Neural cell (in vitro differentiated cells): ENCODE data around the gene TTK. TPM values are rescaled to one million over a fixed set of nuclear protein-coding genes. Genes with fewer than 3 reads are reported as not detected.

Source experiments
- H2AFZ ChIP-seq: fragments of 200-600, 300-800 bp; sonication (generic), shearing (Covaris generic); 2 replicates; pipeline ENCODE4 v1.6.0; 2014; ENCODE audit warnings: low read depth, mild to moderate bottlenecking, antibody characterized with exemption, low read length, moderate library complexity
- H3F3A ChIP-seq: fragments of 200-600 bp; shearing (Covaris generic); 2 replicates; pipeline ENCODE4 v1.6.1; 2016; ENCODE audit warnings: mild to moderate bottlenecking, moderate library complexity, mixed read lengths, antibody characterized with exemption, low read length; ENCODE audit not compliant: insufficient read depth, poor library complexity, severe bottlenecking
- H3K27ac ChIP-seq: fragments of 200-600, 300-800 bp; sonication (generic), shearing (Covaris generic); 2 replicates; pipeline ENCODE4 v1.5.1; 2014; ENCODE audit warnings: mild to moderate bottlenecking, low read length, moderate library complexity
- H3K27me3 ChIP-seq: fragments of 300-800, 200-600 bp; sonication (generic), shearing (Covaris generic); 2 replicates; pipeline ENCODE4 v1.6.0; 2014; ENCODE audit warnings: mild to moderate bottlenecking, low read depth, low read length, moderate library complexity; ENCODE audit not compliant: insufficient read depth
- H3K36me3 ChIP-seq: fragments of 300-800, 200-600 bp; sonication (generic), shearing (Covaris generic); 2 replicates; pipeline ENCODE4 v1.5.1; 2014; ENCODE audit warnings: mild to moderate bottlenecking, antibody characterized with exemption, low read length, moderate library complexity; ENCODE audit not compliant: insufficient read depth
- H3K4me2 ChIP-seq: fragments of 300-800, 200-600 bp; sonication (generic), shearing (Covaris generic); 2 replicates; pipeline ENCODE4 v1.6.0; 2014; ENCODE audit warnings: mild to moderate bottlenecking, low read length
- H3K4me3 ChIP-seq: fragments of 300-800, 200-600 bp; sonication (generic), shearing (Covaris generic); 2 replicates; pipeline ENCODE4 v1.5.1; 2014; ENCODE audit warnings: mild to moderate bottlenecking, low read length, moderate library complexity
- H3K79me2 ChIP-seq: fragments of 200-600 bp; shearing (Covaris generic); replicated peaks from 2 replicates; pipeline ENCODE4 v1.6.0; 2014; ENCODE audit warnings: mild to moderate bottlenecking, low read length, moderate library complexity; ENCODE audit not compliant: insufficient read depth
- H3K9ac ChIP-seq: fragments of 300-800, 200-600 bp; sonication (generic), shearing (Covaris generic); 2 replicates; pipeline ENCODE4 v1.6.1; 2016; ENCODE audit warnings: mild to moderate bottlenecking, low read length, mixed read lengths
- H3K9me2 ChIP-seq: fragments of 200-600 bp; shearing (Covaris generic); 2 replicates; pipeline ENCODE4 v1.6.1; 2016; ENCODE audit warnings: mild to moderate bottlenecking, low read length, mixed read lengths; ENCODE audit not compliant: insufficient read depth
- H3K9me3 ChIP-seq: fragments of 200-600, 300-800 bp; sonication (generic), shearing (Covaris generic); 2 replicates; pipeline ENCODE4 v1.6.1; 2016; ENCODE audit warnings: mild to moderate bottlenecking, mixed run types, low read length, moderate library complexity, mixed read lengths
- H4K20me1 ChIP-seq: fragments of 200-600 bp; shearing (Covaris generic); 2 replicates; pipeline ENCODE4 v1.6.1; 2016; ENCODE audit warnings: mild to moderate bottlenecking, mixed run types; ENCODE audit not compliant: insufficient read depth
- EP300 ChIP-seq: fragments of 450-650 bp; conservative IDR thresholded peaks from 2 replicates; pipeline ENCODE4 v1.6.1; 2014; ENCODE audit warnings: antibody characterized with exemption, mild to moderate bottlenecking, moderate library complexity; ENCODE audit not compliant: poor library complexity, severe bottlenecking
- EZH2 ChIP-seq: fragments of 200-600, 300-800 bp; shearing (Covaris generic), sonication (generic); IDR thresholded peaks from 2 replicates; pipeline ENCODE4 v1.6.1; 2014; ENCODE audit warnings: antibody characterized with exemption, low read length, borderline replicate concordance, mild to moderate bottlenecking; ENCODE audit not compliant: insufficient read depth, poor library complexity, severe bottlenecking
- MXI1 ChIP-seq: fragments of 450-650 bp; conservative IDR thresholded peaks from 2 replicates; pipeline ENCODE4 v1.6.1; 2014; ENCODE audit warnings: antibody characterized with exemption, mild to moderate bottlenecking; ENCODE audit not compliant: poor library complexity, severe bottlenecking
- POLR2AphosphoS5 ChIP-seq: IDR thresholded peaks from 2 replicates; pipeline ENCODE4 v1.6.1; 2012
- RAD21 ChIP-seq: fragments of 450-650 bp; conservative IDR thresholded peaks from 2 replicates; pipeline ENCODE4 v1.6.1; 2014; ENCODE audit warnings: antibody characterized with exemption, mild to moderate bottlenecking, moderate library complexity
- REST ChIP-seq: IDR thresholded peaks from 2 replicates; pipeline ENCODE4 v1.6.1; 2012; ENCODE audit warnings: borderline replicate concordance
- SMC3 ChIP-seq: fragments of 450-650 bp; conservative IDR thresholded peaks from 2 replicates; pipeline ENCODE4 v1.6.1; 2014; ENCODE audit warnings: antibody characterized with exemption, mild to moderate bottlenecking, moderate library complexity; ENCODE audit not compliant: poor library complexity
- TAF1 ChIP-seq: IDR thresholded peaks from 2 replicates; pipeline ENCODE4 v1.6.1; 2012; ENCODE audit warnings: low read depth
- polyA plus RNA-seq: library from polyadenylated mRNA; depleted of rRNA; stranded (reverse); fragments of >200 nt; gene quantifications from 2 replicates; pipeline ENCODE4 v1.2.3, GENCODE V29; 2014
- TF ChIP-seq, protein P1 (sequence below): fragments of 450-650 bp; IDR thresholded peaks from 2 replicates; pipeline ENCODE4 v1.5.1; 2014; ENCODE audit warnings: antibody characterized with exemption, mild to moderate bottlenecking, moderate library complexity; ENCODE audit not compliant: poor library complexity, severe bottlenecking

TTK gene
- polyA plus RNA-seq, 1 donor from 2014 or later = 1.5 TPM

GRCh38 chr6:80003826-80004172, 650 bp upstream of the TTK start:
- Histone ChIP-seq H3K36me3 (no peaks in the 10 kb centered on the region), H3F3A (no peaks in the 10 kb centered on the region), H3K9me3 (no peaks in the 10 kb centered on the region), H3K4me2 (peak overlapping the region; percentile 96), H3K79me2 (peaks cover 16% of the 10 kb centered on the region), H4K20me1 (no peaks in the 10 kb centered on the region), H3K27me3 (no peaks in the 10 kb centered on the region), H3K9ac (peak overlapping the region; percentile 86), H3K9me2 (no peaks in the 10 kb centered on the region), H2AFZ (peak overlapping the region; percentile 95), H3K4me3 (peak overlapping the region; percentile 75), H3K27ac (peak overlapping the region; percentile 90)
- no peak for TF ChIP-seq POLR2AphosphoS5
- peak; percentile 18 for TF ChIP-seq REST

DNA sequence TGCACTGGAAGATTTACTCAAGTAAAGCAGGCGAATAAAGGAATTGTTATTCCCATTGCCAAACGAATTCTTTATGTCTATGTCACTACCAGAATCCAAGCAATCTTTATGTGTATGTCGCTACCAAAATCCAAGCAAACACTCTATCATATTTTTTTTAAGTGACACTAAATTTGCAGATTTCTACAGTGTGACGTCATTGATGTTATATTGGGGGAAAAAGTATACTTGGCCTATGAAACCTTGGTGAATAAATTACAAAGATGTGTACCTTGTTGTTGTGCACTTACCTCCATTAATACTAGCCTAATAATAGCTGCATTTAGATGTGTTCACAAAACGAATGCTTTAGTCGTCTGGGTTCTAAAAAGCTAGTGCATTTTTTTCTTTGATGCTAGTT, 957 bp downstream of the TTK start:
- no peak overlapping the region for H3K9ac ChIP-seq
- no peak overlapping the region for H2AFZ ChIP-seq
- H3K27me3 ChIP-seq = no peaks in the 10 kb centered on the region
- no peaks in the 10 kb centered on the region for H3F3A ChIP-seq
- no peaks in the 10 kb centered on the region for H4K20me1 ChIP-seq
- H3K4me3 ChIP-seq = peak overlapping the region; percentile 75
- H3K36me3 ChIP-seq = no peaks in the 10 kb centered on the region
- no peak overlapping the region for H3K4me2 ChIP-seq
- H3K27ac ChIP-seq = no peak overlapping the region
- H3K9me2 ChIP-seq = no peaks in the 10 kb centered on the region
- no peaks in the 10 kb centered on the region for H3K9me3 ChIP-seq
- no peak for TF ChIP-seq POLR2AphosphoS5
- TF ChIP-seq RAD21 = no peak
- TF ChIP-seq REST = no peak
- no peak for TF ChIP-seq SMC3
- TF ChIP-seq, protein P1, sequence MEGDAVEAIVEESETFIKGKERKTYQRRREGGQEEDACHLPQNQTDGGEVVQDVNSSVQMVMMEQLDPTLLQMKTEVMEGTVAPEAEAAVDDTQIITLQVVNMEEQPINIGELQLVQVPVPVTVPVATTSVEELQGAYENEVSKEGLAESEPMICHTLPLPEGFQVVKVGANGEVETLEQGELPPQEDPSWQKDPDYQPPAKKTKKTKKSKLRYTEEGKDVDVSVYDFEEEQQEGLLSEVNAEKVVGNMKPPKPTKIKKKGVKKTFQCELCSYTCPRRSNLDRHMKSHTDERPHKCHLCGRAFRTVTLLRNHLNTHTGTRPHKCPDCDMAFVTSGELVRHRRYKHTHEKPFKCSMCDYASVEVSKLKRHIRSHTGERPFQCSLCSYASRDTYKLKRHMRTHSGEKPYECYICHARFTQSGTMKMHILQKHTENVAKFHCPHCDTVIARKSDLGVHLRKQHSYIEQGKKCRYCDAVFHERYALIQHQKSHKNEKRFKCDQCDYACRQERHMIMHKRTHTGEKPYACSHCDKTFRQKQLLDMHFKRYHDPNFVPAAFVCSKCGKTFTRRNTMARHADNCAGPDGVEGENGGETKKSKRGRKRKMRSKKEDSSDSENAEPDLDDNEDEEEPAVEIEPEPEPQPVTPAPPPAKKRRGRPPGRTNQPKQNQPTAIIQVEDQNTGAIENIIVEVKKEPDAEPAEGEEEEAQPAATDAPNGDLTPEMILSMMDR = no peak
- no peak for TF ChIP-seq EP300
- TF ChIP-seq MXI1 = no peak
- no peak for TF ChIP-seq EZH2
- TF ChIP-seq TAF1 = no peak
- peaks cover 16% of the 10 kb centered on the region for H3K79me2 ChIP-seq
